ENCODE data around the gene SARNP.

Gene SARNP

GRCh38 chr12:55715833-55716581 lies 101.5 kb downstream of the SARNP start, which contains the start of gene BLOC1S1:
Gene BLOC1S1, plus strand, starts transcription at chr12:55716046. Its CDS starts 6 bp downstream, at chr12:55716052.
- H3K4me1 ChIP-seq (ENCODE audit: insufficient read depth, low read length): peaks cover 31% of the 10 kb centered on the region
- H3K36me3 ChIP-seq (ENCODE audit: insufficient read depth, low read length): no peaks in the 10 kb centered on the region
- H3K9me3 ChIP-seq (ENCODE audit: control insufficient read depth, insufficient read depth, low read length): no peaks in the 10 kb centered on the region
- H3K9ac ChIP-seq (ENCODE audit: low read depth, low read length): peak within 1 kb of the TSS; percentile 86

- Histone ChIP-seq H3K4me1 (ENCODE audit: insufficient read depth, low read length) (peaks cover 31% of the 10 kb centered on the region), H3K9ac (ENCODE audit: low read depth, low read length) (peak overlapping the region; percentile 86), H3K9me3 (ENCODE audit: control insufficient read depth, insufficient read depth, low read length) (no peaks in the 10 kb centered on the region), H3K36me3 (ENCODE audit: insufficient read depth, low read length) (no peaks in the 10 kb centered on the region)
These were observed 102.3 kb downstream of the SARNP start for GRCh38 chr12:55715169-55715764.

GRCh38 chr12:55713721-55714120 lies 103.8 kb downstream of the SARNP start:
- H3K36me3 ChIP-seq (ENCODE audit: insufficient read depth, low read length): no peaks in the 10 kb centered on the region
- no peaks in the 10 kb centered on the region for H3K9me3 ChIP-seq (ENCODE audit: control insufficient read depth, insufficient read depth, low read length)
- peaks cover 18% of the 10 kb centered on the region for H3K4me1 ChIP-seq (ENCODE audit: insufficient read depth, low read length)
- H3K9ac ChIP-seq (ENCODE audit: low read depth, low read length): no peak overlapping the region

- no peaks in the 10 kb centered on the region for H3K36me3 ChIP-seq (ENCODE audit: insufficient read depth, low read length)
- no peak overlapping the region for H3K9ac ChIP-seq (ENCODE audit: low read depth, low read length)
- H3K4me1 ChIP-seq (ENCODE audit: insufficient read depth, low read length): peaks cover 12% of the 10 kb centered on the region; the same call in 1 of the 2 replicates
- H3K9me3 ChIP-seq (ENCODE audit: control insufficient read depth, insufficient read depth, low read length): no peaks in the 10 kb centered on the region
These were observed 104.7 kb downstream of the SARNP start for GRCh38 chr12:55712700-55713415.

- Histone ChIP-seq H3K9ac (ENCODE audit: low read depth, low read length) (no peak overlapping the region), H3K36me3 (ENCODE audit: insufficient read depth, low read length) (no peaks in the 10 kb centered on the region)
These were observed 105.6 kb downstream of the SARNP start for GRCh38 chr12:55711786-55712553.

GRCh38 chr12:55708695-55709233 lies 108.8 kb downstream of the SARNP start:
- Histone ChIP-seq H3K9ac (ENCODE audit: low read depth, low read length) (peak overlapping the region; percentile 56; the same call in 1 of the 2 replicates), H3K4me1 (ENCODE audit: insufficient read depth, low read length) (no peaks in the 10 kb centered on the region), H3K9me3 (ENCODE audit: control insufficient read depth, insufficient read depth, low read length) (no peaks in the 10 kb centered on the region), H3K36me3 (ENCODE audit: insufficient read depth, low read length) (no peaks in the 10 kb centered on the region)

More at GRCh38 chr12:55711786-55712553, 105.6 kb downstream of the SARNP start:
- Histone ChIP-seq H3K9me3 (ENCODE audit: control insufficient read depth, insufficient read depth, low read length) (no peaks in the 10 kb centered on the region), H3K4me1 (ENCODE audit: insufficient read depth, low read length) (0 out of 2 replicates have a peak, but pooled peaks cover 6% of the 10 kb centered on the region)

GRCh38 chr12:55707841-55708694 lies 109.5 kb downstream of the SARNP start, which contains the start of gene ITGA7:
Gene ITGA7, minus strand, starts transcription at chr12:55707904. Its CDS starts 222 bp downstream, at chr12:55707682.
- peak within 1 kb of the TSS; percentile 75 for H3K9ac ChIP-seq (ENCODE audit: low read depth, low read length)
- no peaks in the 10 kb centered on the region for H3K4me1 ChIP-seq (ENCODE audit: insufficient read depth, low read length)
- no peaks in the 10 kb centered on the region for H3K36me3 ChIP-seq (ENCODE audit: insufficient read depth, low read length)
- H3K9me3 ChIP-seq (ENCODE audit: control insufficient read depth, insufficient read depth, low read length): no peaks in the 10 kb centered on the region
